Measurements from ENCODE around the gene SPINT1.

- TF ChIP-seq CTCF (IDR thresholded peaks at IDR 0.05) (no peak), POLR2A (IDR thresholded peaks at IDR 0.05) (no peak)
Measured at GRCh38 chr15:40845036-40845435, 1.2 kb downstream of the SPINT1 start.
